GM21723 (cell line): ENCODE data around the gene DUSP16.

Source experiments
- ATAC-seq: cut with Tn5 transposase; IDR thresholded peaks from one replicate; pipeline ENCODE4 v1.9.1; 2021; ENCODE audit warnings: mild to moderate bottlenecking, moderate library complexity; ENCODE audit not compliant: unreplicated experiment

The DUSP16 gene

GRCh38 chr12:12501121-12501520 is 61.5 kb downstream of the DUSP16 start:
- no peak for ATAC-seq

DNA sequence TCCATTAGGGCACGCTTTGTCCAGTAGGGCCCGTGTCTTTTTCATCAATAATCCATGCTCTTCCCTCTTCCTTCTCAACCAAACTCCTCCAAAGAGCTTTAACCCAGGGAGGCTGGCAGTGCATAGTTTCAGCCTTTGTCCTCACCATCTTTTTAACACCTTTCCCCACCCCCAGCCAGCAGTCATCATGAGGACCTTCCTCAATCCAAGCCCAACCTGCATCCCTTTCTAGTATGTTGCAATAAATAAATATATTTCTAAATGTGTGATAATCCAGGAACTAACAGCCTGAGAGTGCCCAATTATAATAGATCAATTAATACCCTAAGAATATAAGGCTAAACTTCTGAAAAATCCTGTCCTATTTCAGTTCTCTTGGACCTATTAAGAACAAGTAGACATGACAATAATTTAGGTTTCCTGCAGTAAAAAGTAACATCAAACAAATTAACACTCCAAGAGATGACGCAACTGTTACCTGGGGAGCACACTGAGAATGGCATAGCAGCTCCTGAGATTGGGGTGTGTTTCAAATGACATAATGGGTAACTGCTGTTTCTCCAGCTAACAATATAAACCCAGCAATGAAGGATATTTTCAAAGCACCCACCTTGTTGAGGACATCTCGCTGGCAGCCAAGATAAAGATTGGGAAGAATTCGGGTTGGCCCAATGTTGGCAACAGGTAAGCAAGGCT is 62.6 kb downstream of the DUSP16 start:
- ATAC-seq, result no peak

DNA sequence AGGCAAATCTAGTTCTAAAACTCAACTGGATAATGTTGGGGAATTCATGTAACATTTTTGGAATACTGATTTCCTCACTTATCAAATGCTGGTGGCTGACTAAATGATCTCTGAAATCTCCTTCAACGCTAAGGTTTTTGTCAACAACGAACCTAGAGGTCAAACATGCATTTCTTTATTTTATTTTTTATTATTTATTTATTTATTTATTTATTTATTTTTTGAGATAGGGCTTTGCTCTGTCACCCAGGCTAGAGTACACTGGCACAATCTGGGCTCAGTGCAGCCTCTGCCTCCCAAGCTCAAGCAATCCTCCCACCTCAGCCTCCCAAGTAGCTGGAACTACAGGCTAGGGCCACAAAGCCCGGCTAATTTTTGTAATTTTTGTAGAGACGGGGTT is 64.5 kb downstream of the DUSP16 start:
- ATAC-seq, result no peak

DNA sequence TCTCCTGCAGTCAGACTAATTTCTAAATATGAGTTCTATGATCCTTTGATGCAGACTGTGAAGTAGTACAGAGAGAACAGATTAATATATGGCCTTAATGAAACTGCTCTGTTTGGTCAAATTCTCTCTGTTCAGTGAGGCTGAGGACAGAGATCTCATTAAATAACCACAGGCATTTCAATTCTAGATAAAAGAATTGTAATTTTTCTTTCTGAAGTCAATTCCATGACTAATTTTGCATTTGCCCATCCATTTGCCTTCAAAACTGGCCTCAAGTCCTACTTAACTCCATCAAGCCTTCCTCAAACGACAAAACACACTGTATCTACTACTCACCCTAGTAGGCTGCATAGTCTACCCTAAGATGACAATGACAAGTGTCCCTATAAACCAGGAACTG is 67.1 kb downstream of the DUSP16 start:
- no peak for ATAC-seq

GRCh38 chr12:12492547-12492946 is 70.1 kb downstream of the DUSP16 start:
- ATAC-seq, result no peak

- ATAC-seq, result no peak
Observed at GRCh38 chr12:12491606-12492005, 71.1 kb downstream of the DUSP16 start.

DNA sequence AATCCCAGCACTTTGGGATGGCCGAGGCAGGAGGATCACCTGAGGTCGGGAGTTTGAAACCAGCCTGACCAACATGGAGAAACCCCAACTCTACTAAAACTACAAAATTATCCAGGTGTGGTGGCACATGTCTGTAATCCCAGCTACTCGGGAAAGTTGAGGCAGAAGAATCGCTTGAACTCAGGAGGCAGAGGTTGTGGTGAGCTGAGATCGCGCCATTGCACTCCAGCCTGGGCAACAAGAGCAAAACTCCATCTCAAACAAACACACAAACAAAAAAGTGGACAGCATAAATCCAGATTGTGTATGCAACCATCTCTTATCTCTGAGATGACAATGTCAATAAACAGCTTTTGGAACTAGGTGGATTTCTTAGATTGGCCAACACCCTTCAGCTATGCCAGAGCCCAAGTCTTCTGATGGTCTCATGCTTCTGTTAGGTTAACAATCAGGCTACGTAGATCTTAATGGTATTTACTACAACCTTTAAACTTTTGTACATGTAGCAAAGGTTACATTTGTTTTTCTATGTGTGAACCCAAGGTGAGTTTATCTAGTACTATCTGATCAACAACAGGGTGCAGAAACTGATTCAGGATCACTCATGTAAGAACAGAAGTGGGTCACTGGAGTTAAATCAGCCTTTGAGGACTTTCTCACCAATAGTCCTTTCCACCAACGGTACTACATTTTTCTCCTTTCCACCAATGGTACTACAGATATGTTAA is 73.7 kb downstream of the DUSP16 start:
- ATAC-seq, result no peak

DNA sequence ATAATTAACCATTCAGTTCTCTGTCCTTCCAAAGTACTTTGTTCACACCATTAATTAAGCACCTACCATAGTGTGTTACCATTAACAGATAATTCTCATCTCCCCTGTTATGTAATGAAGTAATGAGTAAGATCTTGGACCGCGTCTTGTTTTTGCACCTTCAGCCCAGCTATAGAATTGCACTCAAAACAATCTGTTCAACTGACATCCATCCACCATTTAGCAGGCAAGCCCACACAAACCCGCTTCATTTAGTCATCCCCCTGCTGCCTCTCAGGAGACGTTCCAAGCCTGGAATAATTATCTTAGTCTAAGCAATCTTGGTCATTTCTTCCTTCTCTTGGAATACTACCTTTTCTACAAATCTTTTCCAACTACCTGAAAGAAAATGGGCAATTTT is 74.4 kb downstream of the DUSP16 start:
- no peak for ATAC-seq

DNA sequence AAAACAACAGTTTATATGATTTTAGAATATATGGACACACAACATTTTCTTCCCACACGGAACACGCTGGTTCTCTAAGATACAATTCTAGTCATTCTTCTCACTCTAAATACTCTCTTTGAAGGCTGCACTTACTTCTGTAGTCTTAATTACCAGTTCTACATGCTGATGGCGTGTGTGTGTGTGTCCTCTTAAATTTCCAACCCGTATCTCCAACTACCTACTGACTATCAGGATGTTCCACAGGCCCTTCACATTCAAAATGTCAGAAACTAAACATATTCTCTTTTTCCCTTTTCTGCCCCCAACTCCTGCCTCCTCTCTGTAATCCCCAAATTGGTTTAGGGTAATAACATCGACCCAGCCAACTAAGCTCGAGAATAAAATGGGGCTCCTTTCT is 75.2 kb downstream of the DUSP16 start:
- no peak for ATAC-seq

- peak; percentile 64 for ATAC-seq
Observed at GRCh38 chr12:12486661-12487240, 75.9 kb downstream of the DUSP16 start.

- no peak for ATAC-seq
Observed at GRCh38 chr12:12483438-12483837, 79.2 kb downstream of the DUSP16 start.

DNA sequence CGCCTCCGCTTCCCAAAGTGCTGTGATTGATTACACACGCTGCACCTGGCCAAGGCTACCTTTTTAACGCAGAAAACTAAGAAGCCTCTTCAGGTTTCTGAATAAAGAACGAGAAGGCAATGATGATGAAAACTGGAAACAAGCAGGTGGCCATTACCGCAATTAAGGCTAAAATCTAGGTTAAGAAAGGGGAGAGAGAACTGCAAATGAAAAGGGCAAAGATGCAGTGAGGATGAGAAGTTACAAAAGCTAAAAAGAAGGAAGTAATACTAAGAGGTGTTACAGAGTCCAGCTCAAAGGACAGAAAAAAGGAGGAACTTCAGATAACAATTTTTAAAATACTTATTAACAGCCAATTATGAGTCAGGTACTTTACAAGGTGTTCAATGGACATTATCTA is 79.7 kb downstream of the DUSP16 start:
- ATAC-seq, result no peak

DNA sequence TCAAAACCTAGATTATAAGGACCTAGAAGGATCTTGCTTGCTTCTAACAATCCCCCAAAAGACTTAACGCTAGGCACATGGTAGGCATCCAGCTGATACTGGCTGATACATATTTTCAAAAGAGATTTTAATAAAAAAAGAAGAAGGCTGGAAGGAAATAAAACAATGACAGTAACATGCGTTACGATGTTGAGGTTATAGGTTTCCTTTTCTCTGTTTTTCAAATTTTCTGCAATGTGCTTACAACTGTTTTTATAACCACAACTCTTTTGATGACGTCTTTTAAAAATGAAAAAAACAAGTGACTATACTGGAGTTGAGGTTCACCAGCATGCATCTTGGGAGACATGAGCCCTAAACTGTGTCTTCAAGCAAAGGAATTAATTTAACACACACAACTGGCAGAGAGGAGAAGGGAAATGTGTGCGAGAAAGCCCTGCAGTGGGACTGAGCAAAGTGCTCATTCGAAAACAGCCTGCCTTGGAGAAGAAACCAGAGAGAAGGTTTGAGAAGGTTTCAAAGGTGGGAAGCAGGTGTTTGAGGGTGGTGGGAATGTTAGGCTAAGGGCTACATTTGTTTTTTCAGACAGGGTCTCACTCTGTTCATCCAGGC is 80.4 kb downstream of the DUSP16 start:
- ATAC-seq, result no peak

- ATAC-seq, result no peak
Observed at GRCh38 chr12:12481631-12482030, 81.0 kb downstream of the DUSP16 start.

DNA sequence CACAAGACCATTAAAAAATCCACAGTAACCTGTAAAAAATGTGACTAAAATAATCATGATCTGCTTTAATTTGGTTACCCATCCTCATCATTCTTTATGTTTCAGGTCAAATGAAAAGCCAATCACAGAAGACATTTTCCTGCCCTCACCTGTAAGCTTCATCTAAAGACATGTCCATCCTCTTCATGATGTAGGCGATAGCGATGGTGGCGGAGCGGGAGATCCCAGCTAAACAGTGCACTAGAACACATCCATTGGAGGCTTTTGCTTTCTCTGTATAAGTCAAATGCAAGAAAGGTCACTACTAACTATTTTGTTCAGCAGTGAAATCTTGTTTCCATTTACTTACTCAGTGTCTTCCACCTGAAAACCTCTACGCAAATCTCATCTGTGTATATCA is 82.6 kb downstream of the DUSP16 start:
- ATAC-seq, result no peak

- no peak for ATAC-seq
Observed at GRCh38 chr12:12477532-12477890, 85.2 kb downstream of the DUSP16 start.

DNA sequence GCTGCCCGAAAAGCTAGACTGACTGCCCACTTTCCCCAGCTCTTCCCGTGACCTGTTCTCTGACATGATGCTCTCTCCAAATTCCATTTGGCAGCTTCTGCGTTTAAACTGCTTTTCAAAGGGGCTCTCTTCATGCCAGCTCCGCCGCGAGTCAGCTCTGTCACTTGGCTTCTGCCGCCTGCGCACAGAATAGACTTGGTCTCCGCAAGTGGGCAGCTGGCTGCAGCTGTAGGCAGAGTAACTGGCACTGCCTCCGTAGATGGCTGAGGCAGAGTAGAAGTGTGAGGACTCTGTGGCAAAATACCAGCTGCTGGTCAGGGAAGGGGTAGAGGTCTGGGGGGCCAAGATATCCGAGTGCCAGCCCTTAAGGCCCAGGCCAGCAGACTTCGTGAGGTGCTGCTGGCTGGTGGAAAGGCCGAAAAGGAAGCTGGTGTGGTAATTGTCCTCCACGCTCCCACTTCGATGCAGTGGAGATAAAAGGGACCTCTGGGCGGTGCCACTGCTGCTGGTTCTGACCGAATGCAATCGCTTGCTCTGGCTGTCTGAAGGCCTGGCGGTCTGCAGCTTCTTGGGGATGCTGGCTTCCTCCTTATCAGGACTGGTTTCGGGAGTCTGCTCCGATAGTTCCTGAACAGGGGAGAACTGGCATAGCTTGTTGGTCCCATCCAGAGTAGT is 85.7 kb downstream of the DUSP16 start:
- no peak for ATAC-seq

- peak; percentile 96 for ATAC-seq
Observed at GRCh38 chr12:12474931-12475795, 87.5 kb downstream of the DUSP16 start.

DNA sequence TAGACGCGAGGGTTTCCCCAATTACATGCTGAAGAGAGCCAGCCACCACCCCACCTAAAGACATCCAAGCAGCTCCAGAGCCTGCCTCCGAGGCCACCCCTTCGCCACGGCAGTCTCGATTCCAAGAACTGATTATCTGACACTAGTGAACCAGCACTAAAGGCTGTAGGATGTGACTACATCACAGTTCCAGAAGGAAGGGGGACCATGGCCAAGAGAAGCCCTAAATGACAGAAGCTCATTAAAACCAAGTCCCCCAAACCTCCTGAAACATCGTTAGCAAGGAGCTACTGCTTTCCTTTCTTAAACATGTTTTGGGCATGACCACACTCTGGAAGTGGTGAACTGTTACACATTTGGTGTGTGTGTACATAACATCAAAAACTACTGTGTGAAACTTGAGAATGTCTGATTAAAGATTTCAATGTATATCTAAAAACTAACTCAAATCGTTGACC is 88.2 kb downstream of the DUSP16 start:
- ATAC-seq, result peak; percentile 24

- no peak for ATAC-seq
Observed at GRCh38 chr12:12473223-12473622, 89.4 kb downstream of the DUSP16 start.
